Common myeloid progenitor, CD34-positive (primary cell): ENCODE measurements around the gene TANK.
A peak's percentile ranks its signal among the peaks of the same experiment; 100 is the strongest.

Experiments
- CTCF ChIA-PET: fragments of 350-600 bp; sonication (Branson Sonifier 250); formaldehyde crosslinking; loops from one replicate; lab custom pipeline; 2021; ENCODE audit warnings: antibody characterized with exemption; lab: Charles Lee
- POLR2A ChIA-PET: fragments of 350-600 bp; sonication (Branson Sonifier 250); formaldehyde crosslinking; loops from one replicate; lab custom pipeline; 2021; ENCODE audit warnings: antibody characterized with exemption; lab: Charles Lee
- DNase-seq, 3 donors: peaks; one replicate each; pipeline versions ENCODE4 v3.0.0 to v3.0.0-alpha.2; 2013
- H3K27ac ChIP-seq, 2 experiments: 1 replicate in 1 of 2; 2 replicates in 1 of 2; pipeline ENCODE4 v1.7.0; 2013; ENCODE audit warnings: inconsistent platforms in 2 of 2, low read length in 2 of 2, mild to moderate bottlenecking in 2 of 2, low read depth in 1 of 2, moderate library complexity in 1 of 2; ENCODE audit not compliant: severe bottlenecking in 2 of 2, insufficient read depth in 1 of 2, poor library complexity in 1 of 2
- H3K27me3 ChIP-seq, 5 experiments: replicated peaks in 2 of 5; 1 replicate in 3 of 5; 2 replicates in 2 of 5; pipeline versions ENCODE4 v1.6.1 to v1.7.0; 2013; ENCODE audit warnings: low read length in 4 of 5, mild to moderate bottlenecking in 2 of 5, moderate library complexity in 2 of 5, inconsistent platforms in 1 of 5; ENCODE audit not compliant: insufficient read depth in 5 of 5, control insufficient read depth in 4 of 5
- H3K36me3 ChIP-seq, 4 experiments: 1 replicate in 2 of 4; 2 replicates in 2 of 4; pipeline versions ENCODE4 v1.6.1 to v1.7.0; 2013; ENCODE audit warnings: low read length in 3 of 4, control low read depth in 1 of 4, mild to moderate bottlenecking in 1 of 4; ENCODE audit not compliant: control insufficient read depth in 4 of 4, insufficient read depth in 4 of 4
- H3K4me1 ChIP-seq, 4 experiments: 1 replicate in 3 of 4; 2 replicates in 1 of 4; pipeline versions ENCODE4 v1.6.1 to v1.7.1; 2013; ENCODE audit warnings: low read length in 3 of 4, mild to moderate bottlenecking in 3 of 4, control low read depth in 1 of 4, inconsistent platforms in 1 of 4, moderate library complexity in 1 of 4; ENCODE audit not compliant: control insufficient read depth in 4 of 4, insufficient read depth in 4 of 4; ENCODE audit errors: control extremely low read depth in 1 of 4
- H3K4me3 ChIP-seq, 7 experiments: 1 replicate in 4 of 7; 2 replicates in 3 of 7; pipeline versions ENCODE4 v1.5.1 to v1.7.0; 2013; ENCODE audit warnings: mild to moderate bottlenecking in 7 of 7, low read length in 6 of 7, moderate library complexity in 6 of 7, inconsistent platforms in 2 of 7, low read depth in 2 of 7, control low read depth in 1 of 7; ENCODE audit not compliant: insufficient read depth in 4 of 7, control insufficient read depth in 1 of 7; ENCODE audit errors: extremely low read depth in 1 of 7
- H3K9me3 ChIP-seq, 5 experiments: 1 replicate in 4 of 5; 2 replicates in 1 of 5; pipeline versions ENCODE4 v1.6.1 to v1.7.1; 2013; ENCODE audit warnings: low read length in 4 of 5, mild to moderate bottlenecking in 2 of 5, inconsistent platforms in 1 of 5, low read depth in 1 of 5, moderate library complexity in 1 of 5; ENCODE audit not compliant: control insufficient read depth in 4 of 5, insufficient read depth in 2 of 5; ENCODE audit errors: control extremely low read depth in 1 of 5
- WGBS: methylation state at CpG from one replicate; pipeline ENCODE4 v1.1.5; 2013; ENCODE audit not compliant: insufficient coverage; 5-methylcytosine and 5-hydroxymethylcytosine counted together

The TANK gene

GRCh38 chr2:161199912-161200701 lies 39.9 kb downstream of the TANK start:
- no peak for DNase-seq
- no peaks in the 10 kb centered on the region for H3K4me1 ChIP-seq
- whole genome bisulfite sequencing = no CpG with 5 or more reads among the region's 4 CpGs
- peaks cover 8 to 38% (median 18%) of the 10 kb centered on the region in 4 experiments for H3K36me3 ChIP-seq
- no peaks in the 10 kb centered on the region for H3K27me3 ChIP-seq
- no peak overlapping the region for H3K4me3 ChIP-seq
- H3K9me3 ChIP-seq = no peaks in the 10 kb centered on the region
- ChIA-PET POLR2A (no interaction called here), CTCF (interaction anchor here (1.2 kb wide), 1 partner anchor 16 kb away, joined by 3 read pairs; no protein-coding TSS in a partner anchor)
- H3K27ac ChIP-seq = no peak overlapping the region

- Histone ChIP-seq H3K27ac (no peak overlapping the region), H3K36me3 (peaks cover 6 to 22% (median 11%) of the 10 kb centered on the region in 4 experiments)
Measured at GRCh38 chr2:161204846-161205245, 44.6 kb downstream of the TANK start.

GRCh38 chr2:161206471-161207032 lies 46.3 kb downstream of the TANK start:
- CTCF ChIA-PET = no interaction called here
- POLR2A ChIA-PET = no interaction called here
- Histone ChIP-seq H3K9me3 (no peaks in the 10 kb centered on the region), H3K27me3 (no peaks in the 10 kb centered on the region), H3K36me3 (peaks cover 6 to 25% (median 15%) of the 10 kb centered on the region in 4 experiments), H3K27ac (peak overlapping the region in 1 of 2 experiments; percentile 51), H3K4me1 (no peaks in the 10 kb centered on the region), H3K4me3 (no peak overlapping the region)
- WGBS = no CpG with 5 or more reads among the region's 1 CpG
- peak; percentile 6 to 64 (median 61) for DNase-seq

More at GRCh38 chr2:161204846-161205245, 44.6 kb downstream of the TANK start:
- no peak for DNase-seq
- no peaks in the 10 kb centered on the region for H3K9me3 ChIP-seq
- ChIA-PET CTCF (no interaction called here), POLR2A (no interaction called here)
- H3K4me1 ChIP-seq = no peaks in the 10 kb centered on the region
- no peak overlapping the region for H3K4me3 ChIP-seq
- no peaks in the 10 kb centered on the region for H3K27me3 ChIP-seq
- WGBS = 100% methylated on average over 2 of the region's 3 CpGs

- CTCF ChIA-PET = no interaction called here
- POLR2A ChIA-PET = no interaction called here
- no peak for DNase-seq
- Histone ChIP-seq H3K4me1 (no peaks in the 10 kb centered on the region), H3K36me3 (peaks cover 8 to 29% (median 22%) of the 10 kb centered on the region in 4 experiments), H3K27me3 (no peaks in the 10 kb centered on the region), H3K9me3 (no peaks in the 10 kb centered on the region), H3K27ac (no peak overlapping the region), H3K4me3 (no peak overlapping the region)
- 100% methylated on average over 1 of the region's 1 CpG for WGBS
Measured at GRCh38 chr2:161207941-161208340, 47.7 kb downstream of the TANK start.

GRCh38 chr2:161208527-161209139 lies 48.4 kb downstream of the TANK start:
- H3K4me1 ChIP-seq = no peaks in the 10 kb centered on the region
- H3K27ac ChIP-seq = no peak overlapping the region
- CTCF ChIA-PET = no interaction called here
- H3K36me3 ChIP-seq = peaks cover 8 to 32% (median 25%) of the 10 kb centered on the region in 4 experiments
- no peaks in the 10 kb centered on the region for H3K9me3 ChIP-seq
- H3K4me3 ChIP-seq = no peak overlapping the region
- POLR2A ChIA-PET = no interaction called here
- 100% methylated on average over 2 of the region's 4 CpGs for WGBS
- H3K27me3 ChIP-seq = no peaks in the 10 kb centered on the region
- no peak for DNase-seq

GRCh38 chr2:161209902-161210301 lies 49.7 kb downstream of the TANK start:
- Histone ChIP-seq H3K4me3 (no peak overlapping the region), H3K9me3 (no peaks in the 10 kb centered on the region), H3K27me3 (no peaks in the 10 kb centered on the region), H3K36me3 (peaks cover 11 to 29% (median 28%) of the 10 kb centered on the region in 4 experiments), H3K27ac (no peak overlapping the region), H3K4me1 (no peaks in the 10 kb centered on the region)
- ChIA-PET POLR2A (no interaction called here), CTCF (interaction anchor here (0.9 to 1.1 kb wide), 2 partner anchors 13 to 47 kb away, joined by 3 read pairs; no protein-coding TSS in a partner anchor)
- DNase-seq = no peak
- 100% methylated on average over 2 of the region's 2 CpGs for WGBS
